OCI-LY7 (cell line): ENCODE data around the gene COLQ.

Experiments used
- CTCF ChIP-seq: fragments of 200-600 bp; sonication (generic); conservative IDR thresholded peaks from 2 replicates; pipeline ENCODE4 v1.5.1; 2014; ENCODE audit warnings: mild to moderate bottlenecking, antibody characterized with exemption, low read length, moderate library complexity, mixed read lengths
- EZH2phosphoT487 ChIP-seq: fragments of 200-600 bp; sonication (generic); IDR thresholded peaks from 2 replicates; pipeline ENCODE4 v1.6.1; 2018; ENCODE audit warnings: low read depth, borderline replicate concordance, mild to moderate bottlenecking, mixed run types, antibody characterized with exemption, low read length, moderate library complexity, mixed read lengths

GRCh38 chr3:15531346-15531745, 9.8 kb upstream of the COLQ start:
- TF ChIP-seq CTCF = no peak
- TF ChIP-seq EZH2phosphoT487 = no peak
